NCI-H187 treated with DMSO at 0.1 percent for 48 hours (cell line): Measurements from ENCODE around the gene BTNL9.
"Not testable (repeated sequence)": the region's sequence is repeated elsewhere in the genome, so short reads cannot be mapped to it uniquely, and the experiment has no call there.

Source experiments
- DNase-seq: peaks from one replicate; lab custom pipeline; 2025; lab: John Stamatoyannopoulos, UW

The BTNL9 gene

GRCh38 chr5:181061645-181062044, 21.6 kb downstream of the BTNL9 start:
- DNase-seq: no peak

- DNase-seq: no peak
Observed at GRCh38 chr5:181062631-181063030, 22.6 kb downstream of the BTNL9 start.

DNA sequence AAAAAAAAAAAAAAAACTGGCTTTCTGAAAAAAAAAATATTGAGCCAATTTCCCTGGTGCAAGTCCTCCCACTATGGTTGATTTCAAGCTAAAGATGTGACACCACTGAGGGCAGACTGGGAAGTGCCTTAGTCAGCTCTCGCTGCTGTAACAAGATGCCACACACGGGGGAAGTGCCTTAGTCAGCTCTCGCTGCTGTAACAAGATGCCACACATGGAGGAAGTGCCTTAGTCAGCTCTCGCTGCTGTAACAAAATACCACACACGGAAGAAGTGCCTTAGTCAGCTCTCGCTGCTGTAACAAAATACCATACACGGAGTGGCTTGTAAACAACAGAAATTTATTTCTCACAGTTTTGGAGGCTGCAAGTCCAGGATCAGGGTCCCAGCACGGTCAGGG, 23.4 kb downstream of the BTNL9 start:
- DNase-seq: no peak

- DNase-seq: no peak
Observed at GRCh38 chr5:181064987-181065386, 24.9 kb downstream of the BTNL9 start.

- DNase-seq: no peak
Observed at GRCh38 chr5:181069767-181070491, 29.9 kb downstream of the BTNL9 start.

- no peak for DNase-seq
Observed at GRCh38 chr5:181070523-181070922, 30.5 kb downstream of the BTNL9 start.

GRCh38 chr5:181071257-181071656, 31.2 kb downstream of the BTNL9 start:
- DNase-seq: no peak

- DNase-seq: no peak
Observed at GRCh38 chr5:181076920-181077319, 36.9 kb downstream of the BTNL9 start.

DNA sequence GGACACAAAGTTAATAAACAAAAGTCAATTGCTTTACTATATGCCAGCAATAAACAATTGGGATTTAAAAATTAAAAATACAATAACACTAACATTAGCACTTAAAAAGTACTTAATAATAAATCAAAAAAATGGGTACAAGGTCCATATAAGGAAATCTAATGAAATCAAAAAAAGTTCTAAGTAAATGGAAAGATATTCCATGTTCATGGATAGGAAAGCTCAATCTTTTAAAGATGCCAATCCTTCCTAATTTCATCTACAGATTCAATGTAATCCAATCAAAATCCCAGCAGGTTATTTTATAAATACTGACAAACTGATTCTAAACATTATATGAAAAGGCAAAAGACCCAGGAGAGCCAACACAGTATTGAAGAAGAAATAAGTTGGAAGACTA, 41.9 kb downstream of the BTNL9 start:
- DNase-seq: no peak

DNA sequence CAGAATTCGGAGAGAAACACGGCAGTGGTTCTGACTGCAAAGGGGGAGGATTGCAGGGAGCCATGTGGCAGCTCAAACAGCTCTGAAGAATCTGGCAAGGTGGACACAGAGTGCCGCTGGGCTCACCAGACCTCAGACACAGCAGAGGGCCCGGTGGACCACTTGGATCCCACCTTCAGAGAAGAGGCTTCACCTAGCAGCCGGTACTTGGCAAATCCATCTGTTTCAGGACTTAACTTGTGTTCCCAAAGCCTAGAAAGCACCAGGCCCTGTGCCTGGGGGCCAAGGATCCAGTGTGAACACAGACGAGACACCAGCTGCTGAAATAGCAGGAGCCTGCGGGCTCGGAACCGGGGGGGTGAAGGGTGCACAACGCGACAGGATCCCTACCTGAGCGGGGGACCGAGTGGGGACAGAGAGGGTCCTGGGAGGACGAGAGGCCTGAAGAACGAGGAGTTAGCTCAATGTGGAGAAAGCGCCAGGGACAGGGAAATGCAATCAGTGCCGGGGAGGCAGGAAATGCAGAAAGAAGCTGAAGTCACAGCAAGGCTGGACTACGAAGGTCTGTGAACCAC, 44.6 kb downstream of the BTNL9 start:
- no peak for DNase-seq

DNA sequence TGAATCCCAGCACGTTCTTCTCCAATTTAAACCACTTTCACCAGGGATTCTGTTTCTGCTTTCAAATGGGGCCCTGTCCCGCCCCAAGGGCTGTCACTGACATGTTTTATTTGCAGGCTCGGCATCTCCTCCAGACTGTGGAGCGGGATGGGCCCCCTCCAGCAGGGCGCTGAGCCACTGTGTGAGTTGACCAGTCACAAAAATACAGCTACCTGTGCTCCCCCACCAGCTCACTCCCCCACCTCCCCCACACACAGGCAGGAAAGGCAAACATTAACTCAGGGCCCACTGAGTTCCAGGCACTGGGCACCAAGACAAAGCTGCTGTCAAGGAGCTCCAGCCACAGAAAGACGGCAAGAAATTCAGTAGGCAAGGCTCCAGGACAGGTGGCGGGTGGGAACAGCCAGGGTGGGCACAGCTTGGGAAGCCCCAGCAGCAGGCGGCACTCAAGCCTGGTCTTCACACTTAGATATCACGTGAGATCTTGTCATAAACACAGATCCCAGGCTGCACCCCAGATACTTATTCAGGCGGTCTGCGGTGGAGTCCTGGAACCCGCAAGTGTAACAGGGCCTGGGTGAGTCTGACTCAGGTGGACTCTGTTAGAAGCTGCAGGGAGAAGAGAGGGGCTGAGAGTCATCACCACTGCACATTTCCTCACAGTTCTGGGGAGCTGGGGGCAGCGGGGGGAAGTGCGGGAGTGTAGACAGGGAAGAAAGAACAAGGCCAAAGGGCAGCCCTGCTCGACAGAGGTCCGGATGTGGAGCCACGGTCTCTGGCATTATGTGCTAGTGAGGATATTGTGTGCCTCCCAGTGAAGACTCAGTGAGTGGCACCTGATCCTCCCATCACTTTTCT, 46.2 kb downstream of the BTNL9 start:
- no peak for DNase-seq

- DNase-seq: no peak
Observed at GRCh38 chr5:181086884-181087205, 46.8 kb downstream of the BTNL9 start.

DNA sequence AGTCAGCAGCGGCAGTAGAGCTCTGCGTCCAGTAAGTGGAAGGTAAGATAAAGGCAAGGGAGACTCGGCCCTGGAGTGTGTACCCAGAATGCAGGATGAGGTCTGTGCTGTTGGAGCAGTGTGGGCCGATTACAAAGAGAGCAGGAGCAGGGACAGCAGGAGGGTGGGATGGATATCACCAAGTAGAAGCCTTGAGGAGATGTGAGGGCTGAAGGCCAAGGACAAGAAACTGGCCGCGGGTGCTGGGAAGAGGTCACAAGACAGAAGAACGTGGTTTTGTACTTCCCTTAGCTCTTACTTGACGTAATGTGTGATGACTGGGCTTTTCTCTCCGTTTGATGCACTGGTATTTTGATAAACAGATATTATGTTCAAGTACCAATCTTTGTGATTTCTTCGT, 47.2 kb downstream of the BTNL9 start:
- DNase-seq: no peak

DNA sequence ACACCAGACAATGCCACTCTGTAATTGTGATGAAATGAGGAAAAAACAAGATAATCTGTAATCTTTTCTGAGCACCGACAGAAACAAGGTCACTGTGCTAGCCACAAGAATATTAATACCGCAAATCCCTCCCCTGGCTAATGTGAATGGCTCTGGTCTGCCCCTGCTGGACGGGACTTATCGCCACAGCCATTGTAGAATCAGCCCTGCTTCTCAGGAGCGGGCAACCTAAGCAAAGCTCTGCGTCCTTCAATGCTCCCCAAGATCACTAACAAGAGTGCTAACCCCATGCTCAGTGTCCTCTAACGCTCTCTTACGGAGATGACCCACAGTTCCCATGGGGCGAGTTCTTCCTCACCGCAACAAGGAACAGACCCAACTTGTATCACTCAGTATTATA, 48.2 kb downstream of the BTNL9 start:
- DNase-seq: no peak

DNA sequence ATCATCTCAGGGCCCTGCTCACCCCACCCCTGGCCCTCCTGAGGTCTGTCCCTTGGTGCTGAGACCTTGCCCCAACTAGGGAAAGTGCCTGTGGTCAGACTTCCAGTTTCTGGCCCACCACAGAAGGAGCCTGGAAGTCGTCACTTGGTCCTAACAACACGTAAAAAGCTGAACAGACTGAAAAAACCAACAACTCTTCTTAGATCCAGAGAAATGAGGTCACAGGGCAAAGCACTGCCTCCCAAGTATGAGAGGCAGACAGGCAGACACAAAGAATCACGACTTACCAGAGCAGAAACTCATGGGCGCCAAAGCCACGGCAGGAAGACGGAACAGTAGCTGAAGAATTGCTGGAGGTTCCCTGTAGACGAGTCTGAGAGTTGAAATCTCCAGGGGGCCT, 52.4 kb downstream of the BTNL9 start:
- no peak for DNase-seq

DNA sequence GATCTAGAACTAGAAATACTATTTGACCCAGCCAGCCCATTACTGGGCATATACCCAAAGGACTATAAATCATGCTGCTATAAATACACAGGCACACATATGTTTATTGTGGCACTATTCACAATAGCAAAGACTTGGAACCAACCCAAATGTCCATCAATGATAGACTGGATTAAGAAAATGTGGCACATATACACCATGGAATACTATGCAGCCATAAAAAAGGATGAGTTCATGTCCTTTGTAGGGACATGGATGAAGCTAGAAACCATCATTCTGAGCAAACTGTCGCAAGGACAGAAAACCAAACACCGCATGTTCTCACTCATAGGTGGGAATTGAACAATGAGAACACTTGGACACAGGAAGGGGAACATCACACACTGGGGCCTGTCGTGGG, 55.1 kb downstream of the BTNL9 start:
- not testable (repeated sequence) for DNase-seq

GRCh38 chr5:181096721-181097382, 56.8 kb downstream of the BTNL9 start:
- DNase-seq: not testable (repeated sequence)

DNA sequence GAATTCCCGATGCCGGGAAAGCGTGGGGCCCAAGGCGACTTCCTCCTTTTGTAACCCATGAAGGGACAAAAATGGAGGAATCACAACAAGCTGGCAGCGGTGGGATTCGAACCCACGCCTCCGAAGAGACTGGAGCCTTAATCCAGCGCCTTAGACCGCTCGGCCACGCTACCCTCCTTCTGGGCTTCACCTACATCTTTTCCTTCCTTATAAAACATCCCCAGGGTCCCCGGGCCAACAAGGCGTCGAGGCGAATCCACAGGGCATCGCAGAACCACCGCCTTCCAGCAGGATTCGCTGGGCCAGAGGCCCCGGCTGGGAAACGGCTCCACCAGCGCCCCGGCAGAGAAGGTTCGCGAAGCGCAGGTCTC, 57.3 kb downstream of the BTNL9 start:
- DNase-seq: not testable (repeated sequence)

GRCh38 chr5:181097759-181098491, 57.9 kb downstream of the BTNL9 start:
- DNase-seq: not testable (repeated sequence)

GRCh38 chr5:181098762-181099601, 58.9 kb downstream of the BTNL9 start:
- DNase-seq: no peak

DNA sequence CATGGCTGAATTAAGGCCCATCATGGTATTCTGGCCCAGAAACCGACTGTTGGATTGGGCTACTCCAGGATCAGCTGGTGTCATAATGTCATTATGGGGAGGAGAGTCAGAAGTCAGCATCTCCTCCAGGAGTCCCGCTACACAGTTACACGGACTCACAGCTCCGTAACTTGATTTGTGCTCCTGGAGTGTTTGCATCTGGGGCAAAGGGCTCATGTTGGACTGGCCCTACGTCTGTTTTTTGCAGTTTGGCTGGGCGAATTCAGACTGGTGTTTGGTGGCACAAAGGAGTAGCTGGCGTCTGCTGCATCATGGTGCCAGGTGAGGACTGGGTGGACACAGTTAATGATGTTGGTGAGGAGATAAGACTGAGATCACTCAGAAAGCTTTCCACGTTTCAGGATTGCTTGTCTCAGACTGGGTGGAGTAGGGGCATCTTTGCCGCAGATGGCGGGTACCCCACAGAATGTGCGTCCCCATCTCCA, 59.6 kb downstream of the BTNL9 start:
- no peak for DNase-seq
